GM12878 (cell line): ENCODE results near the gene GSTO1.
"Not testable (repeated sequence)": the region's sequence is repeated elsewhere in the genome, so short reads cannot be mapped to it uniquely, and the experiment has no call there.

Experiments used
- BACH1 ChIP-seq: fragments of 450-650 bp; IDR thresholded peaks from 2 replicates; pipeline ENCODE4 v1.6.1; 2017; ENCODE audit warnings: mild to moderate bottlenecking, borderline replicate concordance
- GABPA ChIP-seq: IDR thresholded peaks from 2 replicates; pipeline ENCODE4 v1.6.1; 2014; ENCODE audit warnings: antibody characterized with exemption, low read depth, mild to moderate bottlenecking, inconsistent platforms
- TF ChIP-seq, protein P1 (sequence below): IDR thresholded peaks from 2 replicates; pipeline ENCODE4 v1.6.1; 2012; ENCODE audit warnings: low read depth, low read length, improper control_type of control experiment

DNA sequence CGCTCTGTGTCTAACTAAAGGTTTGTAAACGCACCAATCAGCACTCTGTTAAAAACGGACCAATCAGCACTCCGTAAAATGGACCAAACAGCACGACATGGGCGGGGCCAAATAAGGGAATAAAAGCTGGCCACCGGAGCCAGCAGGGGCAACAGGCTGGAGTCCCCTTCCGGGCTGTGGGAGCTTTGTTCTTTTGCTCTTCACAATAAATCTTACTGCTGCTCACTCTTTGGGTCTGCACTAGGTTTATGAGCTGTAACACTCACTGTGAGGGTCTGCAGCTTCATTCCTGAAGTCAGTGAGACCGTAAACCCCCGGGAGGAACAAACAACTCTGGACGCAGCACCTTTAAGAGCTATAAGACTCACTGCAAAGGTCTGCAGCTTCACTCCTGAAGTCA, 5.8 kb upstream of the GSTO1 start:
- TF ChIP-seq BACH1, GABPA: not testable (repeated sequence)
- TF ChIP-seq, protein P1, sequence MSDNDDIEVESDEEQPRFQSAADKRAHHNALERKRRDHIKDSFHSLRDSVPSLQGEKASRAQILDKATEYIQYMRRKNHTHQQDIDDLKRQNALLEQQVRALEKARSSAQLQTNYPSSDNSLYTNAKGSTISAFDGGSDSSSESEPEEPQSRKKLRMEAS, result not testable (repeated sequence)
